Right atrium auricular region (tissue), 2 donors: Measurements from ENCODE around the gene LINC00632. TPM values are rescaled to one million over a fixed set of nuclear protein-coding genes. Genes with fewer than 3 reads are reported as not detected.
A peak's percentile ranks its signal among the peaks of the same experiment; 100 is the strongest.
"Not testable (repeated sequence)": the region's sequence is repeated elsewhere in the genome, so short reads cannot be mapped to it uniquely, and the experiment has no call there.

Experiments used
- DNase-seq: peaks from one replicate; pipeline ENCODE4 v3.0.0-alpha.2; 2019; ENCODE audit warnings: low spot score
- H3K27ac ChIP-seq, 2 donors: fragments of 200-600 bp; sonication (generic); 1 replicate in 1 of 2; 2 replicates in 1 of 2; pipeline ENCODE4 v1.5.1; 2016 to 2019
- H3K27me3 ChIP-seq, 2 donors: fragments of 200-600 bp; sonication (generic); one replicate each; pipeline versions ENCODE4 v1.5.1 to v1.6.0; 2017 to 2019
- H3K36me3 ChIP-seq: fragments of 200-600 bp; sonication (generic); one replicate; pipeline ENCODE4 v1.5.1; 2016
- H3K4me1 ChIP-seq, 2 donors: fragments of 200-600 bp; sonication (generic); one replicate each; pipeline versions ENCODE4 v1.5.1 to v1.6.0; 2017 to 2019
- H3K4me3 ChIP-seq, 2 donors: fragments of 200-600 bp; sonication (generic); 1 replicate in 1 of 2; 2 replicates in 1 of 2; pipeline ENCODE4 v1.5.1; 2017 to 2019; ENCODE audit warnings: mild to moderate bottlenecking in 1 of 2, moderate library complexity in 1 of 2
- H3K9me3 ChIP-seq, 2 donors: fragments of 200-600 bp; sonication (generic); one replicate each; pipeline ENCODE4 v1.5.1; 2019
- total RNA-seq, 2 donors: library from RNA; depleted of rRNA; stranded (reverse); fragments of >200 nt; gene quantifications; one replicate each; pipeline ENCODE4 v1.1.0, GENCODE V29; 2016
- TF ChIP-seq, protein P1 (sequence below), 2 donors: fragments of 200-600 bp; sonication (generic); IDR thresholded peaks; one replicate each; pipeline ENCODE4 v1.5.1; 2019; ENCODE audit warnings: antibody characterized with exemption in 2 of 2

LINC00632 gene
- total RNA-seq, result 10 to 100 TPM; 34.1 to 91.0 TPM

DNA sequence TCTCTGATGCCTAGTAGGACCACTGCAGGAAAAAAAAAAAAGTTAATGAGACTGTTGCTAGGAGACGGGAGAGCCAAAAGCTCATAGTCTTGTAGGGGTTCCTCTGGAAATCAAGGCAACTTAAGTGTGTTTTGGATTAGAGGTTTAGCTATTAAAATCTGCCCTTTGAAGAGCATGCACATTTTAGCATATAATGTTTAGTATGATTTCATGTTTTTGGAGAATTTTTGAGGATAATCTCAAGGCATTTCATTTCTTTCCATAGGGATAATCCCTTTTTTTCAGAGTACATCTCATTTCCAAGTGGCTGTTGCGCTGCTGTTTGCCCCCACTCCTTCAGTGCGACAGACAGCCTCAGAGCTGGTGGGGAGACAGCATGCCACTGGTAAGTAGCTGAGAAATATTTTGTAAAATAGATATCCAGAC, at the start of gene LINC00632:
LINC00632 (plus strand) TSS at position 339 of the 426 bp plus-strand sequence.
- DNase-seq, result no peak
- no peaks in the 10 kb centered on the region for H3K27me3 ChIP-seq
- no peaks in the 10 kb centered on the region for H3K4me1 ChIP-seq
- H3K9me3 ChIP-seq, result no peaks in the 10 kb centered on the region
- H3K4me3 ChIP-seq, result peak within 1 kb of the TSS; percentile 7 to 22
- H3K27ac ChIP-seq, result no peak within 1 kb of the TSS
- TF ChIP-seq, protein P1, sequence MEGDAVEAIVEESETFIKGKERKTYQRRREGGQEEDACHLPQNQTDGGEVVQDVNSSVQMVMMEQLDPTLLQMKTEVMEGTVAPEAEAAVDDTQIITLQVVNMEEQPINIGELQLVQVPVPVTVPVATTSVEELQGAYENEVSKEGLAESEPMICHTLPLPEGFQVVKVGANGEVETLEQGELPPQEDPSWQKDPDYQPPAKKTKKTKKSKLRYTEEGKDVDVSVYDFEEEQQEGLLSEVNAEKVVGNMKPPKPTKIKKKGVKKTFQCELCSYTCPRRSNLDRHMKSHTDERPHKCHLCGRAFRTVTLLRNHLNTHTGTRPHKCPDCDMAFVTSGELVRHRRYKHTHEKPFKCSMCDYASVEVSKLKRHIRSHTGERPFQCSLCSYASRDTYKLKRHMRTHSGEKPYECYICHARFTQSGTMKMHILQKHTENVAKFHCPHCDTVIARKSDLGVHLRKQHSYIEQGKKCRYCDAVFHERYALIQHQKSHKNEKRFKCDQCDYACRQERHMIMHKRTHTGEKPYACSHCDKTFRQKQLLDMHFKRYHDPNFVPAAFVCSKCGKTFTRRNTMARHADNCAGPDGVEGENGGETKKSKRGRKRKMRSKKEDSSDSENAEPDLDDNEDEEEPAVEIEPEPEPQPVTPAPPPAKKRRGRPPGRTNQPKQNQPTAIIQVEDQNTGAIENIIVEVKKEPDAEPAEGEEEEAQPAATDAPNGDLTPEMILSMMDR (IDR thresholded peaks at IDR 0.05), result no peak
- no peaks in the 10 kb centered on the region for H3K36me3 ChIP-seq

DNA sequence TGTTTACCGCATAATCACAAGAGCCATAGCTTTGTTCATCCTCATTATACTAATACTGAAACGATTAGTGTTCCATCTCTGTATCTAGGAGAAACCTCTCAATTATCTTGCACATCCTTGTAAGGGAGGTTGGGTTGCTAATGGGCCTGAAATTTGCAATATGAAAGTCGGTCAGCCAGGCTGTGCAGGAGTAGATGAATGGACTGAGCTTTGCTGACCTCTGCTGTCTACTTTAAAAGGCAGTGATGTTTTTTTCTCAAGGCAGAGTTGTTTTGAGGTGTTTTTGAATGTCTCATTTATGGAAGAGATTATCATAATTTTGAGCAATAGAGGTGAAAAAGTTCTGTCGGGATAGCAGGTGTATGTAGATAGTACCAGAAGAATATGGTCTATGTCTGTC, 47.9 kb upstream of the LINC00632 start:
- Histone ChIP-seq H3K9me3 (no peaks in the 10 kb centered on the region), H3K27ac (no peak overlapping the region), H3K4me1 (no peaks in the 10 kb centered on the region), H3K27me3 (no peaks in the 10 kb centered on the region), H3K4me3 (no peak overlapping the region), H3K36me3 (no peaks in the 10 kb centered on the region)
- no peak for DNase-seq
- TF ChIP-seq, protein P1 (IDR thresholded peaks at IDR 0.05), result no peak

DNA sequence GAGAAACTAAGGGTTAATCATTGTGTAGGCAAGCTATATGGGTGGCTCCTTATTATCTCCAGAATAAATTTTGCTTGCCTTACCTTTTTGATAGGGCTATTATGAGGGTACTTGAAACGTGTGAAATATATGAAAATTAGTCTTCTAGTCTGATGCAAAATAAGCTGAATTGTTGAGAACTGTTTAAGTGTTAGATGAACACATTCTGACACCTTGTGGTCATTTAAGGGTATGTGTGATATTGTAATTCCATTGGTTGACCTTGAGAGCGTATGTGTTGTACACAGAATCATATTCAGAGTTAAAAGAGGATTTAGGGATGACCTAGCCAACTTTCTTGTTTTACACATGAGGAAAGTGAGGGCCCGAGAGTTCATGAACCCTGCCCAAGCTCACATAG, 44.6 kb upstream of the LINC00632 start:
- TF ChIP-seq, protein P1 (IDR thresholded peaks at IDR 0.05), result peak in 1 of 2 donors; percentile 49
- Histone ChIP-seq H3K4me1 (no peaks in the 10 kb centered on the region), H3K36me3 (no peaks in the 10 kb centered on the region), H3K27me3 (no peaks in the 10 kb centered on the region), H3K9me3 (no peaks in the 10 kb centered on the region), H3K27ac (no peak overlapping the region), H3K4me3 (no peak overlapping the region)
- DNase-seq, result no peak

DNA sequence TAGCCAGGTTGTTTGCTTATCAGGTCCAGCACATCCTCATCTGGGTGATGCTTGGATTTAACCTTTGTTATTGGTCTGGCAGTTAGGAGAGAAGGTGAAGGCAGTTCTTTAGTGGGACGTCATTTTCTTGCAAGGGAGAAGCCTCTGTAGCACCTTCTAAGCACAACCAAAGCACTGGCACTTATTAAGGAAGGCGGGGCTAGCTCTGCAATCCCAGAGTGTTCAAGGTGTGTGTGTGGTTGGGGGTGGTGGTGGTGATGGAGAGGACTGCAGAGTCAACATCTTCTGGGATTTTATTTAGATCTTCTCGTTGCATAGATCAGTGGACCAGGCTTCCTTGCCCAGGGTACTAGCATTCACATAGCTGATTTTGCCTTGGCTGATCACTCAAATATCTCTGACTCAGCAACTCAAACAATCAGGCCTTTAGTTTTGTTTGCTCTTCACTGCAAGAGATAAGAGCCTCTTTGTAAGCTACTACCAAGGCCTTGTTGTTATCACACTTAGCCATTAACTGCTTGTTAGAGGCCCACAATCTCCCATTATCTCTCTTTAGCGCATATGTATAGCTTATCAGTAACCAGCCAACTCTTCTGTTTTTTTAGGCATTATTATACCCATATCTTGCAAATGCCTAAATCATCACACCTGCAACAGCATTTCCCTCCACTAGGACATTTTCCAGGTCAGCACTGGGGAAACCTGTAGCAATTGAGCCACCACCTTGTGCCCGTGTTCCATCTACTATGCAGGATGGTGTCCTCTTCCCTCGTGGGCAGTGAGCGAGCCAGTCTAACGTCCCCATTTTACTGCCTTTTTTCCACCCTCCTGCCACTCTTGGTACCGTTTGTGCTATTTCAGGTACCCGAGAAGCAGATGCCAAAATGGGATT, 36.5 kb upstream of the LINC00632 start:
- Histone ChIP-seq H3K4me1 (no peaks in the 10 kb centered on the region), H3K4me3 (no peak overlapping the region), H3K36me3 (no peaks in the 10 kb centered on the region), H3K9me3 (no peaks in the 10 kb centered on the region), H3K27me3 (no peaks in the 10 kb centered on the region), H3K27ac (no peak overlapping the region)
- TF ChIP-seq, protein P1 (IDR thresholded peaks at IDR 0.05), result no peak
- DNase-seq, result no peak

DNA sequence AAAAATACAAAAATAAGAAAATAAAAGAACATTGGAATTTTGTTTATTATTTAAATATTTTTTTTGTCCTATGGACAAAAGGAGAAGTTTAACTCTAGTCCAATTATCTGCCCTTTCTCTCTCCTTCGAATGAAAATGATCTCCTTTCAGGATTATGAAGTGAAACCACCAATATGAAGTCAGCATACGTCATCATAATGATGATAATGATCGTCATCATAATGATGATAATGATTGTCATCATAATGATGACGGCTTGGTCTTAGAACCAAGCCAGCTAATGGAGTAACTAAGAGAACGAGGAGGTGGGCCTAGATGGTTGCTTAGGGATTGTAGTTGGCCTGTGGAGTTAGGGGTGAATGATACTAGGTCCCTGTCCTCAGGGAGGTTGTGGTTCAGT, 21.9 kb upstream of the LINC00632 start:
- no peak overlapping the region for H3K27ac ChIP-seq
- no peaks in the 10 kb centered on the region for H3K36me3 ChIP-seq
- DNase-seq, result no peak
- TF ChIP-seq, protein P1 (IDR thresholded peaks at IDR 0.05), result no peak
- no peaks in the 10 kb centered on the region for H3K27me3 ChIP-seq
- no peak overlapping the region for H3K4me3 ChIP-seq
- H3K4me1 ChIP-seq, result no peaks in the 10 kb centered on the region
- peaks cover 0 to 4% of the 10 kb centered on the region in 2 donors for H3K9me3 ChIP-seq

DNA sequence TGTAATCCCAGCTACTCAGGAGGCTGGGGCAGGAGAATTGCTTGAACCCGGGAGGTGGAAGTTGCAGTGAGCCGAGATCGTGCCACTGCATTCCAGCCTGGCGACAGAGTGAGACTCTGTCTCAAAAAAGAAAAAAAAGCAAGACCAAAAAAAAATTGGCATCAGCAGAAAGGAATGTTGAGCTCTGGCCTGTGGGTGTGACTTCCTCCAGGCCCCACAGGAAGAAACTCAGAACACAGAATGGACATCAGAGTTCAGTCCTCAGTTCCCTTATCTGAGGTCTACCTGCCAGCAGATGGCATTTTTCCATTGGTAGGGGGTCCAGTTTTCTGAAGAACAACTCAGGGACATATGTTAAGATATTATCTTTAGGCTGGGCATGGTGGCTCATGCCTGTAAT, 18.0 kb upstream of the LINC00632 start:
- H3K4me3 ChIP-seq, H3K9me3 ChIP-seq, H3K27ac ChIP-seq, H3K4me1 ChIP-seq, H3K36me3 ChIP-seq, DNase-seq, H3K27me3 ChIP-seq: not testable (repeated sequence)
